ENCODE data around the gene PCNX2.

- no peak for TF ChIP-seq CREB1 (CRISPR knock-in tag; IDR thresholded peaks at IDR 0.05; ENCODE audit: low read depth)
- TF ChIP-seq, protein P1, sequence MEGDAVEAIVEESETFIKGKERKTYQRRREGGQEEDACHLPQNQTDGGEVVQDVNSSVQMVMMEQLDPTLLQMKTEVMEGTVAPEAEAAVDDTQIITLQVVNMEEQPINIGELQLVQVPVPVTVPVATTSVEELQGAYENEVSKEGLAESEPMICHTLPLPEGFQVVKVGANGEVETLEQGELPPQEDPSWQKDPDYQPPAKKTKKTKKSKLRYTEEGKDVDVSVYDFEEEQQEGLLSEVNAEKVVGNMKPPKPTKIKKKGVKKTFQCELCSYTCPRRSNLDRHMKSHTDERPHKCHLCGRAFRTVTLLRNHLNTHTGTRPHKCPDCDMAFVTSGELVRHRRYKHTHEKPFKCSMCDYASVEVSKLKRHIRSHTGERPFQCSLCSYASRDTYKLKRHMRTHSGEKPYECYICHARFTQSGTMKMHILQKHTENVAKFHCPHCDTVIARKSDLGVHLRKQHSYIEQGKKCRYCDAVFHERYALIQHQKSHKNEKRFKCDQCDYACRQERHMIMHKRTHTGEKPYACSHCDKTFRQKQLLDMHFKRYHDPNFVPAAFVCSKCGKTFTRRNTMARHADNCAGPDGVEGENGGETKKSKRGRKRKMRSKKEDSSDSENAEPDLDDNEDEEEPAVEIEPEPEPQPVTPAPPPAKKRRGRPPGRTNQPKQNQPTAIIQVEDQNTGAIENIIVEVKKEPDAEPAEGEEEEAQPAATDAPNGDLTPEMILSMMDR (conservative IDR thresholded peaks at IDR 0.05; ENCODE audit: low read depth in 2 of 2): no peak
- no peak for TF ChIP-seq EZH2phosphoT487 (IDR thresholded peaks at IDR 0.05; ENCODE audit: unreplicated experiment)
Observed at GRCh38 chr1:232966663-232967062, 328.9 kb downstream of the PCNX2 start.
